PC-3 (cell line): ENCODE results near the gene DRAXIN.

Source experiments
- EZH2phosphoT487 ChIP-seq: fragments of 300-600 bp; sonication (generic); IDR thresholded peaks from 2 replicates; pipeline ENCODE4 v1.6.1; 2018; ENCODE audit warnings: mild to moderate bottlenecking, antibody characterized with exemption, low read length, borderline replicate concordance
- TF ChIP-seq, protein P1 (sequence below): fragments of 300-600 bp; sonication (generic); conservative IDR thresholded peaks from 2 replicates; pipeline ENCODE4 v1.5.1; 2017; ENCODE audit warnings: antibody characterized with exemption, low read depth, mild to moderate bottlenecking, low read length

DNA sequence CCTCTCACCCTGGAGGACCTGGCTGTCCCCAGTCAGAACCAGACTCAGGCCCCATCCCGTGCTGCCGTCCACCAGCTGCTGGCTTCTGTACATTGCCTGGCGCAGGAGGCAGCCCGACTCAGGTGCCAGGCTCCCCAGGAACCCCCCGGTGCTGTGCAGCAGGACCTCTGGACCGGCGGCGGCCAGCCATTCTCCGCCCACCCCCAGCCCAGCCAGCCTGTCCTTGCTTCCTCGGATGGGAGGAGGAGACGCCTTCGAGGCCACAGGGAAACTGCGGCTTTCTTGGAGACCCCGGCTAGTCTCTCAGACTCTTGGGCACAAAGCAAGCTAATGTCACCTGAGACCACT lies 74.9 kb downstream of the DRAXIN start:
- TF ChIP-seq, protein P1, sequence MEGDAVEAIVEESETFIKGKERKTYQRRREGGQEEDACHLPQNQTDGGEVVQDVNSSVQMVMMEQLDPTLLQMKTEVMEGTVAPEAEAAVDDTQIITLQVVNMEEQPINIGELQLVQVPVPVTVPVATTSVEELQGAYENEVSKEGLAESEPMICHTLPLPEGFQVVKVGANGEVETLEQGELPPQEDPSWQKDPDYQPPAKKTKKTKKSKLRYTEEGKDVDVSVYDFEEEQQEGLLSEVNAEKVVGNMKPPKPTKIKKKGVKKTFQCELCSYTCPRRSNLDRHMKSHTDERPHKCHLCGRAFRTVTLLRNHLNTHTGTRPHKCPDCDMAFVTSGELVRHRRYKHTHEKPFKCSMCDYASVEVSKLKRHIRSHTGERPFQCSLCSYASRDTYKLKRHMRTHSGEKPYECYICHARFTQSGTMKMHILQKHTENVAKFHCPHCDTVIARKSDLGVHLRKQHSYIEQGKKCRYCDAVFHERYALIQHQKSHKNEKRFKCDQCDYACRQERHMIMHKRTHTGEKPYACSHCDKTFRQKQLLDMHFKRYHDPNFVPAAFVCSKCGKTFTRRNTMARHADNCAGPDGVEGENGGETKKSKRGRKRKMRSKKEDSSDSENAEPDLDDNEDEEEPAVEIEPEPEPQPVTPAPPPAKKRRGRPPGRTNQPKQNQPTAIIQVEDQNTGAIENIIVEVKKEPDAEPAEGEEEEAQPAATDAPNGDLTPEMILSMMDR, result no peak
- no peak for TF ChIP-seq EZH2phosphoT487
